Measurements from ENCODE around the gene AP4S1.

DNA sequence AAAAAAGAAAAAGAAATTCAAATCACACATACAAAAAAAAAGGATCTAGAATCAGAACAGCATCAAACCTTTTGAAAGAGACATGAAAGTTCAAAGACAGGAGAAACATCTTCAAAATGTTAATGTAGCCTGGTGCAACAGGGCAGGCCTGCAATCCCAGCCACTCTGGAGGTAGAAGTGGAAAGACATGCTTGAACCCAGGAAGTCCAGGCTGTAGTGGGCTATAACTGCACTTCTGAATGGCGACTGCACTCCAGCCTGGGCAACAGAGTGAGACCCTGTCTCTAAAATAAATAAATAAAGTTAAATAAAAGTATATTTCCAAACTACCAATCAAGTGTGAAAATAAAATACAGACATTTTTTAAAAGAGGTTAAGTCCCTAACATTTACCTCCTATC, 18.7 kb upstream of the AP4S1 start:
- TF ChIP-seq, protein P1, sequence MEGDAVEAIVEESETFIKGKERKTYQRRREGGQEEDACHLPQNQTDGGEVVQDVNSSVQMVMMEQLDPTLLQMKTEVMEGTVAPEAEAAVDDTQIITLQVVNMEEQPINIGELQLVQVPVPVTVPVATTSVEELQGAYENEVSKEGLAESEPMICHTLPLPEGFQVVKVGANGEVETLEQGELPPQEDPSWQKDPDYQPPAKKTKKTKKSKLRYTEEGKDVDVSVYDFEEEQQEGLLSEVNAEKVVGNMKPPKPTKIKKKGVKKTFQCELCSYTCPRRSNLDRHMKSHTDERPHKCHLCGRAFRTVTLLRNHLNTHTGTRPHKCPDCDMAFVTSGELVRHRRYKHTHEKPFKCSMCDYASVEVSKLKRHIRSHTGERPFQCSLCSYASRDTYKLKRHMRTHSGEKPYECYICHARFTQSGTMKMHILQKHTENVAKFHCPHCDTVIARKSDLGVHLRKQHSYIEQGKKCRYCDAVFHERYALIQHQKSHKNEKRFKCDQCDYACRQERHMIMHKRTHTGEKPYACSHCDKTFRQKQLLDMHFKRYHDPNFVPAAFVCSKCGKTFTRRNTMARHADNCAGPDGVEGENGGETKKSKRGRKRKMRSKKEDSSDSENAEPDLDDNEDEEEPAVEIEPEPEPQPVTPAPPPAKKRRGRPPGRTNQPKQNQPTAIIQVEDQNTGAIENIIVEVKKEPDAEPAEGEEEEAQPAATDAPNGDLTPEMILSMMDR (IDR thresholded peaks at IDR 0.05): no peak
- no peak for TF ChIP-seq POLR2A (IDR thresholded peaks at IDR 0.05)

Measured in testis (tissue), 2 donors.